GOT3 (cell line): ENCODE measurements around the gene ZNF665.
"Not testable (repeated sequence)": the region's sequence is repeated elsewhere in the genome, so short reads cannot be mapped to it uniquely, and the experiment has no call there.

Source experiments
- DNase-seq: peaks from one replicate; lab custom pipeline; 2025; ENCODE audit warnings: mixed read lengths; lab: John Stamatoyannopoulos, UW

ZNF665 gene

DNA sequence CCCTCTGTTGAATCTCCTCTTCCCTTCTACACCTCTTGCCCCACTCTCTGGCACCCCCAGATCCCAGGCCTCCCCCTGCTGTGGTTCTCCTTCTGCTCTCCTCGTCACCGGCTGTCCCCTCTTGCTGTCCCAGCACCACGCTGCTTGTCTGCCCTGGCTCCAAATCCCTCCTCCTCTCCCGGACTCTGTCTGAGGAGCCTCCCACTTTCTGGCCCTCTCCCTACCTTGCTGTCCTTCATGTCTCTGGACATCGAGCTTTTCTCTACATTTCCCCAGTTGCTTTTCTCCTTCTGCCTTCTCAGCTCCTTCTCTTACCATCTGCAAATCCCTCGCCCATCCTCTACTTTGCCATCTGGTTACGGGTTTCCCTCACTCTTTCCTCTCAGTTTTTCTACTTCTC is 35.5 kb downstream of the ZNF665 start:
- no peak for DNase-seq

DNA sequence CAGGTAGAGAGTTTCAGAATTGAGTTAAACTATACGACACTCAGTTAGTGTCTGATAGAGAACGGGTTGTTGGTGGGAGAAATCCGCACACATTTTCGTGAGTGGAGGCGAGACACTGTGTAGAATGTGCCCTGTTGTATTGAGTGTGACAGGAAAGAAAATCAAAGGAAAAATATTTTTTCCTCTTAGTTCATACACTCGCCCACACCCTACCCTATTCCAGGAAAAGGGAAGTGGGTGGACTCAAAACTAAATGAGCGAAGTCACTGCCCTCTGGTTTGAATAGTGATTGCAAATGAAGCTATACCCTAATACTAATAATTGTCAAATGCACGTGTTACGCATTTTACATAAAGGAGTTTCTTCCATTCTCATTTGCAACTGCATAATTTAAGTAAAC is 36.3 kb downstream of the ZNF665 start:
- DNase-seq = no peak

DNA sequence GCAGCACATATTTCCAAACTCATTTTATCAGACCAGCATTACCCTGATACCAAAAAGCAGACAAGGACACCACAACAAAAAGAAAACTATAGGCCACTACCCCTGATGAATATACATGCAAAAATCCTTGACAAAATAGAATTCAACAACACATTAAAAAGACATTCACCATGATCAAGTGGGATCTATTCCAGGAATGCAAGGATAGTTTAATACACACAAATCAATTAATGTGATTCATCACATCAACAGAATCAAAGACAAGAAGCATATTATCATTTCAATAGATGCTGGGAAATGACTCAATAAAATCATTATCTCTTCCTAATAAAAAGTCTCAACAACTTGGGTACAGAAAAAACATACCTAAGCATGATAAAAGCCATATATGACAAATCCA is 45.5 kb downstream of the ZNF665 start:
- DNase-seq = no peak

DNA sequence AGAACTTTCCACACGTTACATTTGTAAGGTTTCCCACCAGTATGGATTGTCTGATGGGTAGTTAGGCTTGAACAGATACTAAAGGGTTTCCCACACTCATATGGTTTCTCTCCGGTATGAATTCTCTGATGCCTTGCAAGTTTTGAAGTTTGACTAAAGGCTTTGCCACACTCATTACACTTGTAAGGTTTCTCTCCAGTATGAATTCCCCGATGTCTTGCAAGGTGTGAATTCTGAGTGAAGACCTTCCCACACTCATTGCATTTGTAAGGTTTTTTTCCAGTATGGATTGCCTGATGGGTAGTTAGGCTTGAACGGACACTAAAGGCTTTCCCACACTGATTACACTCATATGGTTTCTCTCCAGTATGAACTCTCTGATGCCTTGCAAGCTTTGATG is 52.8 kb downstream of the ZNF665 start:
- DNase-seq = no peak

DNA sequence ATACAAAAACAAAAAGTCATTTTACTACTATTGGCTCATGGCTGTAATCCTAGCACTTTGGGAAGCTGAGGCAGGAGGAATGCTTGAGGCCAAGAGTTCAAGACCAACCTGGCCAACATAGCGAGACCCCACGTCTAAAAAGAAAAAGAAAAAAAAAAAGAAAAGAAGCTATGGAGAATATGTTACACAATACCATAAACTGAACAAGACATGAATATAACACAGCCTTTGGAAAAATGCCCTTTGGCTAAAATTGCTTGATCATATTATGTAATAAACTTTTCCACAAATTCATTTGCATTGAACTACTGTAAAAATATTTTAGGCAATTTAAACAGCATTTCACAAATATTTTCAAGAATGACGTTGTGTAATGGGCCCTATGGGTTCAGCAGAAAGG is 56.7 kb downstream of the ZNF665 start:
- no peak for DNase-seq

DNA sequence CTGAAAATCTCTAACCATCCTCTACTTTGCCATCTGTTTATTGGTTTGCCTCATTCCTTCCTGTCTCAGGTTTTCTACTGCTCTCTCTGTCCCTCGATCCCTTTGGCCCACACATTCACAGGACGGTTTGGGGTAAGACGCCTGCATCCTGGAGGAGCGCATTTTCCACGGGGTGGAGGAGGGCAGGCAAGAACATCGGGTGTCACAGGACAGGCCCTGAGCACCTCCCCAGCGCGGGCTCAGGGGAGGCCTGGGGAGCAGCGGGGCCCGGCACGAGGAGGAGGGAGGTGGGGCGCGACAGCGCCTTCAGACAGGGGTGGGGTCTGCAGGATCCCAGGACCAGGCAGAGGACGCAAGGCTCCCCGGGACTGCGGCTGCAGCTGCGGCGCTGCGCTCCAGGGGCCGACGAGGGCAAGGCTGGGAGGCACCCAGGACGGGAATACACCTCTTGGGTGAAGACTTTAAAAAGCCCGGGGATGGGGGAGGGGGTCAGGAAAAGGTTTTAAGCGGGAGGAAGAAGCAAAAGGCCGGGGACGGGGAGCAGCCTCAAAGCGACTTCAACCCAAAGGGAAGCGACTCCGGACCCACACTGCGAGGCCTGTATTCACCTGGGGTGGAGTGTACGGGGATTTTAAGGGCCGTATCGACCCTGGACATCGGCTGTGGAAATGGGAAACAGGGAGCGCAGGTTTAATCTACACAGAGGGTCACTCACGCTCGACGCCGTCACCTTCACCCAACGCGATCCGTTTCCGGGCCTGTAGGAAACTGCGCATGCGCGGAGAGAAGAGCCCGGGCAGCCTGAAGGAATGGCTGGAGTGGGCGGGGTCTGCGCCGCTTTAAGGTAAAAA is 60.8 kb downstream of the ZNF665 start, which contains the start of gene ZNF415:
Gene ZNF415, minus strand, starts transcription at position 770 of the 851 bp plus-strand sequence. CDS start 10,234 bp downstream, outside the sequence.
- peak; percentile 21 for DNase-seq

DNA sequence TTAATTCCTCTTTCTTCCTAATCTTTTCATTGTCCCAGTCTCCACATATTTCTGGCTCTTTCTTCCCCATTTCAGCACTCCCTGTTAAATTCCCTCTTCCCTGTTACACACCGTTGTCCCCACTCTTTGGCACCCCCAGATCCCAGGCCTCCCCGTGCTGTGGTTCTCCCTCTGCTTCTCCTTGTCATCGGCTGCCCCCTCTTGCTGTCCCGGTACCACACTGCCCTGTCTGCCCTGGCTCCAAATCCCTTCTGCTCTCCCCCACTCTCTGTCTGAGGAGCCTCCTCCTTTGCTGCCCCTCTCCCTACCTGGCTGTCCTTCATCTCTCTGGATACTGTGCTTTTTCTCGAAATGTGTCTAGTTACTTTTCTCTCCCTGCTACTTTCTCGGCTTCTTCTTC is 61.4 kb downstream of the ZNF665 start:
- DNase-seq = no peak

DNA sequence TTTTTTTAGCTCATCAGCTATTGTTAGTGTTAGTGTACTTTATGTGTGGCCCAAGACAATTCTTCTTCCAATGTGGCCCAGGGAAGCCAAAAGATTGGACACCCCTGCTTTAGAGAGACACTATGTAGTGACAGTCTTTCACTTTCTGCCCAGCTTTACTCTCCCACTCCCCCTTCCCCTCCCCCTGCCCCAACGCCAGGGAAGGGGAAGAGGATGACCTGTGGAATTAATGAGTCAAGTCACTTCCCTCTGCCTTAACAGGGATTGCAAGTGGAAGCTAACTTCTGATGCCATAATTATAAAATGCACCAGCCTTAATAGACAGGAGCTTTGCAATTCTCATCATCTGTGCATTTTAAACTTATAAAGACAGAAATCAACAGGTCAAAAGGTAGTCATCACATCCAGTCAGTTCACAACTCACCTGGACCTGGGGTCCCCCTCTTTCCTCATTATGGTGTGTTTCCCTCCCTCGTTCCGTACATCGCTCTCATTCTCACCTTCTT is 62.0 kb downstream of the ZNF665 start:
- DNase-seq = no peak

DNA sequence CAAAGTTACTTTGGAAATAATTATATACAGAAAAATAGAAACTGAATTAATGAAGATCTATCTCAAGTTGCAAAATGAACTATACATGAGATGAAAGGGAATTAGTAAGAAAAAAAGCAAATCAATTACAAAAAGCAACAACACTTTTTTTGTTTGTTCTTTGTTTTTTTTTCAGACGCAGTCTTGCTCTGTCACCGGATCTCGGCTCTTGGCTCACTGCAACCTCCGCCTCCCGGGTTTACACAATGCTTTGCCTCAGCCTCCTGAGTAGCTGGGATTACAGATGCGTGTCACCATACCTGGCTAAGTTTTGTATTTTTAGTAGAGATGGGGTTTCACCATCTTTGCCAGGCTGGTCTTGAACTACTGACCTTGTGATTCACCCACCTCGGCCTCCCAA is 62.7 kb downstream of the ZNF665 start:
- no peak for DNase-seq

DNA sequence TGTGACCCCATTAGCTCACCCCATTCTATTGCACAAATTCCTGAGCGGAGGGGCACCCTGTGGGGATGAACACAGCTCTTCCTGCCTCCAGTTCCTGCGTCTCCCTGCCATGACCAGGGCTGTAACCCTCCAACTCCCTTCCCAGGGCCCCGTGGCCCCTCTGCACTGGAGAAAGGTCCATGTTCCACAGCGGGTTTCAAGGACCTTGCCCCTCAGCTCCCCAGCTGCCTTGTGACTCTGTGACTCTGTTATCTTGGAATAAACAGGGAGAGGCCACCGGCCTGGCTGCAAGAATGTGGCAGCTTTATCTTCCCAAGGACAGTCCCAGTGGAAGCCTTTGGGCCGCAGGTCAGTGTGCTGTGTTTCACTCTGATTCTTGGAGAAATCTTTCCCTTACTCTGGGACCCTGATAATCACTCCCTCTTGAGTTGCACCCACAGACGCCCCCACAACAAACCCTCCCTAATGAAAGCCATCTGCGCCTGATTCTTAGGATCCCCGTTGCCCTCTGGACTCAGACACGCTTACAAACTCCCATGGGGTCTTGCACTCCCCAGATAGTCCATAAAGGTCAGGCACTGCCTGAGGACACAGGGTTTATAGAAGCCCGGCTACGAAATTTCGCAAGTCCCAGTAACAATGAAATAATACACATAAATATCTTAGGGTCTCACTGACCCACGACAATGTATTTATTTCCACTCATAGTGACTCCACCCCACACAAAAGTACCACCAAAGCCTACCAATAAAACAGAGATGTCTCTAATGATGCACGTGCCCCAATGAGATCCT is 66.2 kb downstream of the ZNF665 start:
- DNase-seq = not testable (repeated sequence)

DNA sequence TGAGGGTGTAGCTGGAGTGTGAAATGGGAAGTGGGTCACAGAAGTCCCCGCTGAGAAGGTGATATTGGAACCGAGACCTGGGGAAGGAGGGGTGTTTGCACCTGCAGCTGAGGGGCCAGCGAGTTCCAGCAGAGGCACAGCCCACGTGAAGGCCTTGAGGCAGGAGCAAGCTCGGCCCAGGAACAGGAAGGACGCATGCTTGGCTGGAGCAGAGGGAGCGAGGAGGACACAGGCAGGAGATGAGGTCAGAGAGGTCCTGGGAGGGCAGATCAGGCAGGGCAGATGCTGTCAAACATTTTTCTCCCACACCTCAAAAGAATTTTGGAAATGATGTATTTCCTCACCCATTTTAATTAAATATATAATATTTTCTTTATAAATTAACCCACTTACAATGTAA is 69.8 kb downstream of the ZNF665 start:
- DNase-seq = no peak
